ENCODE measurements around the gene NR6A1. TPM values are rescaled to one million over a fixed set of nuclear protein-coding genes. Genes with fewer than 3 reads are reported as not detected.
A peak's percentile ranks its signal among the peaks of the same experiment; 100 is the strongest.

The NR6A1 gene
- total and polyA plus RNA-seq, 2 of the 13 experiments (the other 11 are each of a cell fraction or from before 2014, with no cell fraction given): 28.1 to 31.5 TPM

DNA sequence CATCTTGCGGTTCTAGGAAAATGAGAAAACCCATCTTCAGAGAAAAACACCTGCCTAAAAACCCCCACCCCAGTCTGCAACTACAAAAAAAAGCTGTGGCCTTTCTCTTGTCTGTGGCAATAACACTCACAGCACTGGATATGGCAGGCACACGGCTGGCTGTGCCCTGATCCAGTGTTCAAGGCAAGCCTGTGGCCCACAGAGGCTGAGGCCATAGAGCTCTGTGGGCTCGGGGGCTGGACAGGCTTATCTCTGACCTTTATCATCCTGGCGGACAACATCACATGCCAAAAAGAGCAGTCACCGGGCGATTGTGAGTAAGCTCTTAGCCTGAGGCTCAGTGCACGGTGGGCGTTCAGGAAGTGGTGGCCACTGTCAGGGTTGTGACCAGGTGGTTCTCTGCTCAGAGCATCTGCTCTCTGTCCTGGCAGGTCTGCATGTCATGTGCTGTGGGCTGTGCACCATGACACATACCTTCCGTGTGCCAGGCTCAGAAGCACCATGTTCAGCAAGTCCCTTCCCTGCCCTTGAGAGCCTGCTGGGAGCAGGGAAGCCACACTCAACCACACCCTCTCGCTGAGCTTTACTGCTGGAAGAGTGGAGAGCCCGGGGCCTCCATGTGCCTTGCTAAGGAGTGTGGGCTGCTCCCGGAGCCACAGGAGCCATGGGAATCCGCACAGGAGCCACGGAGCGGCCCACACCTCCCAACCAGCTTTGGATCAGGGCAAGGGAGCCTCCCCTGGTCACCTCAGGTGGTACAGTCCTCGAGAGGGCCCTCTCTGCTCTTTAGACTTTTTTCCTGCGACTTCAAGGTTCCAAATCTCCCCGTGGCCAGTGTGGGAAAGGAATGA is 47.5 kb upstream of the NR6A1 start (continued):
- TF ChIP-seq, protein P1, sequence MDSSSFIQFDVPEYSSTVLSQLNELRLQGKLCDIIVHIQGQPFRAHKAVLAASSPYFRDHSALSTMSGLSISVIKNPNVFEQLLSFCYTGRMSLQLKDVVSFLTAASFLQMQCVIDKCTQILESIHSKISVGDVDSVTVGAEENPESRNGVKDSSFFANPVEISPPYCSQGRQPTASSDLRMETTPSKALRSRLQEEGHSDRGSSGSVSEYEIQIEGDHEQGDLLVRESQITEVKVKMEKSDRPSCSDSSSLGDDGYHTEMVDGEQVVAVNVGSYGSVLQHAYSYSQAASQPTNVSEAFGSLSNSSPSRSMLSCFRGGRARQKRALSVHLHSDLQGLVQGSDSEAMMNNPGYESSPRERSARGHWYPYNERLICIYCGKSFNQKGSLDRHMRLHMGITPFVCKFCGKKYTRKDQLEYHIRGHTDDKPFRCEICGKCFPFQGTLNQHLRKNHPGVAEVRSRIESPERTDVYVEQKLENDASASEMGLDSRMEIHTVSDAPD (CRISPR knock-in tag; IDR thresholded peaks at IDR 0.05): 0 out of 2 replicates have a peak, but pooled peaks have one; percentile 29
- TF ChIP-seq ZNF563 (CRISPR knock-in tag; IDR thresholded peaks at IDR 0.05) (peak; percentile 23; the same call in 1 of the 2 replicates), HOXA9 (CRISPR knock-in tag; IDR thresholded peaks at IDR 0.05; ENCODE audit: borderline replicate concordance) (no peak), ZNF460 (CRISPR knock-in tag; IDR thresholded peaks at IDR 0.05; ENCODE audit: borderline replicate concordance) (no peak), ZNF766 (CRISPR knock-in tag; IDR thresholded peaks at IDR 0.05; ENCODE audit: borderline replicate concordance) (peak; percentile 72; the same call in 1 of the 2 replicates), ZNF44 (CRISPR knock-in tag; IDR thresholded peaks at IDR 0.05) (peak; percentile 66; the same call in 1 of the 2 replicates), SAFB2 (CRISPR knock-in tag; IDR thresholded peaks at IDR 0.05; ENCODE audit: borderline replicate concordance, low read depth) (peak; percentile 41; the same call in 1 of the 2 replicates), FIP1L1 (IDR thresholded peaks at IDR 0.05; ENCODE audit: borderline replicate concordance, insufficient read depth, low read depth, low read length) (no peak), ZNF225 (CRISPR knock-in tag; IDR thresholded peaks at IDR 0.05) (peak; percentile 71; the same call in 1 of the 2 replicates), KLF12 (CRISPR knock-in tag; IDR thresholded peaks at IDR 0.05; ENCODE audit: borderline replicate concordance) (peak; percentile 67; the same call in 1 of the 2 replicates)
- TF ChIP-seq, protein P2, sequence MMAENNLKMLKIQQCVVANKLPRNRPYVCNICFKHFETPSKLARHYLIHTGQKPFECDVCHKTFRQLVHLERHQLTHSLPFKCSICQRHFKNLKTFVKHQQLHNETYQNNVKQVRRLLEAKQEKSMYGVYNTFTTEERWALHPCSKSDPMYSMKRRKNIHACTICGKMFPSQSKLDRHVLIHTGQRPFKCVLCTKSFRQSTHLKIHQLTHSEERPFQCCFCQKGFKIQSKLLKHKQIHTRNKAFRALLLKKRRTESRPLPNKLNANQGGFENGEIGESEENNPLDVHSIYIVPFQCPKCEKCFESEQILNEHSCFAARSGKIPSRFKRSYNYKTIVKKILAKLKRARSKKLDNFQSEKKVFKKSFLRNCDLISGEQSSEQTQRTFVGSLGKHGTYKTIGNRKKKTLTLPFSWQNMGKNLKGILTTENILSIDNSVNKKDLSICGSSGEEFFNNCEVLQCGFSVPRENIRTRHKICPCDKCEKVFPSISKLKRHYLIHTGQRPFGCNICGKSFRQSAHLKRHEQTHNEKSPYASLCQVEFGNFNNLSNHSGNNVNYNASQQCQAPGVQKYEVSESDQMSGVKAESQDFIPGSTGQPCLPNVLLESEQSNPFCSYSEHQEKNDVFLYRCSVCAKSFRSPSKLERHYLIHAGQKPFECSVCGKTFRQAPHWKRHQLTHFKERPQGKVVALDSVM (CRISPR knock-in tag; IDR thresholded peaks at IDR 0.05): no peak; the same call in none of the 2 replicates
- TF ChIP-seq, protein P3, sequence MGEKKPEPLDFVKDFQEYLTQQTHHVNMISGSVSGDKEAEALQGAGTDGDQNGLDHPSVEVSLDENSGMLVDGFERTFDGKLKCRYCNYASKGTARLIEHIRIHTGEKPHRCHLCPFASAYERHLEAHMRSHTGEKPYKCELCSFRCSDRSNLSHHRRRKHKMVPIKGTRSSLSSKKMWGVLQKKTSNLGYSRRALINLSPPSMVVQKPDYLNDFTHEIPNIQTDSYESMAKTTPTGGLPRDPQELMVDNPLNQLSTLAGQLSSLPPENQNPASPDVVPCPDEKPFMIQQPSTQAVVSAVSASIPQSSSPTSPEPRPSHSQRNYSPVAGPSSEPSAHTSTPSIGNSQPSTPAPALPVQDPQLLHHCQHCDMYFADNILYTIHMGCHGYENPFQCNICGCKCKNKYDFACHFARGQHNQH (CRISPR knock-in tag; IDR thresholded peaks at IDR 0.05): 0 out of 2 replicates have a peak, but pooled peaks have one; percentile 18
- TF ChIP-seq, protein P4, sequence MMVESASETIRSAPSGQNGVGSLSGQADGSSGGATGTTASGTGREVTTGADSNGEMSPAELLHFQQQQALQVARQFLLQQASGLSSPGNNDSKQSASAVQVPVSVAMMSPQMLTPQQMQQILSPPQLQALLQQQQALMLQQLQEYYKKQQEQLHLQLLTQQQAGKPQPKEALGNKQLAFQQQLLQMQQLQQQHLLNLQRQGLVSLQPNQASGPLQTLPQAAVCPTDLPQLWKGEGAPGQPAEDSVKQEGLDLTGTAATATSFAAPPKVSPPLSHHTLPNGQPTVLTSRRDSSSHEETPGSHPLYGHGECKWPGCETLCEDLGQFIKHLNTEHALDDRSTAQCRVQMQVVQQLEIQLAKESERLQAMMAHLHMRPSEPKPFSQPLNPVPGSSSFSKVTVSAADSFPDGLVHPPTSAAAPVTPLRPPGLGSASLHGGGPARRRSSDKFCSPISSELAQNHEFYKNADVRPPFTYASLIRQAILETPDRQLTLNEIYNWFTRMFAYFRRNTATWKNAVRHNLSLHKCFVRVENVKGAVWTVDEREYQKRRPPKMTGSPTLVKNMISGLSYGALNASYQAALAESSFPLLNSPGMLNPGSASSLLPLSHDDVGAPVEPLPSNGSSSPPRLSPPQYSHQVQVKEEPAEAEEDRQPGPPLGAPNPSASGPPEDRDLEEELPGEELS (CRISPR knock-in tag; IDR thresholded peaks at IDR 0.05): peak; percentile 29
- TF ChIP-seq, protein P5, sequence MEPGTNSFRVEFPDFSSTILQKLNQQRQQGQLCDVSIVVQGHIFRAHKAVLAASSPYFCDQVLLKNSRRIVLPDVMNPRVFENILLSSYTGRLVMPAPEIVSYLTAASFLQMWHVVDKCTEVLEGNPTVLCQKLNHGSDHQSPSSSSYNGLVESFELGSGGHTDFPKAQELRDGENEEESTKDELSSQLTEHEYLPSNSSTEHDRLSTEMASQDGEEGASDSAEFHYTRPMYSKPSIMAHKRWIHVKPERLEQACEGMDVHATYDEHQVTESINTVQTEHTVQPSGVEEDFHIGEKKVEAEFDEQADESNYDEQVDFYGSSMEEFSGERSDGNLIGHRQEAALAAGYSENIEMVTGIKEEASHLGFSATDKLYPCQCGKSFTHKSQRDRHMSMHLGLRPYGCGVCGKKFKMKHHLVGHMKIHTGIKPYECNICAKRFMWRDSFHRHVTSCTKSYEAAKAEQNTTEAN (CRISPR knock-in tag; conservative IDR thresholded peaks at IDR 0.05): peak; percentile 57; the same call in 1 of the 2 replicates
- TF ChIP-seq, protein P6, sequence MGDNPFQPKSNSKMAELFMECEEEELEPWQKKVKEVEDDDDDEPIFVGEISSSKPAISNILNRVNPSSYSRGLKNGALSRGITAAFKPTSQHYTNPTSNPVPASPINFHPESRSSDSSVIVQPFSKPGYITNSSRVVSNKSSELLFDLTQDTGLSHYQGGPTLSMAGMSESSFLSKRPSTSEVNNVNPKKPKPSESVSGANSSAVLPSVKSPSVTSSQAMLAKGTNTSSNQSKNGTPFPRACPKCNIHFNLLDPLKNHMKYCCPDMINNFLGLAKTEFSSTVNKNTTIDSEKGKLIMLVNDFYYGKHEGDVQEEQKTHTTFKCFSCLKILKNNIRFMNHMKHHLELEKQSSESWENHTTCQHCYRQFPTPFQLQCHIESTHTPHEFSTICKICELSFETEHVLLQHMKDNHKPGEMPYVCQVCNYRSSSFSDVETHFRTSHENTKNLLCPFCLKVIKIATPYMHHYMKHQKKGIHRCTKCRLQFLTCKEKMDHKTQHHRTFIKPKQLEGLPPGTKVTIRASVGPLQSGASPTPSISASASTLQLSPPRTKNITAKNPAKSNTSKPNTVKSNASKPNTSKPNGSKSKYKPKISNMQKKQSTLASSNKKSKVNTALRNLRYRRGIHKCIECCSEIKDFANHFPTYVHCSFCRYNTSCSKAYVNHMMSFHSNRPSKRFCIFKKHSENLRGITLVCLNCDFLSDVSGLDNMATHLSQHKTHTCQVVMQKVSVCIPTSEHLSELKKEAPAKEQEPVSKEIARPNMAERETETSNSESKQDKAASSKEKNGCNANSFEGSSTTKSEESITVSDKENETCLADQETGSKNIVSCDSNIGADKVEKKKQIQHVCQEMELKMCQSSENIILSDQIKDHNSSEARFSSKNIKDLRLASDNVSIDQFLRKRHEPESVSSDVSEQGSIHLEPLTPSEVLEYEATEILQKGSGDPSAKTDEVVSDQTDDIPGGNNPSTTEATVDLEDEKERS (CRISPR knock-in tag; IDR thresholded peaks at IDR 0.05): no peak
